Nephron progenitor cell (in vitro differentiated cells): ENCODE measurements around the gene ATRN.
"Not testable (repeated sequence)": the region's sequence is repeated elsewhere in the genome, so short reads cannot be mapped to it uniquely, and the experiment has no call there.

ENCODE experiments used
- DNase-seq: peaks from one replicate; pipeline ENCODE4 v3.0.0; 2021
- H3K27ac Mint-ChIP-seq: 2 replicates; pipeline ENCODE4 v1.8.0; 2021; ENCODE audit warnings: mild to moderate bottlenecking, moderate library complexity, mixed read lengths
- H3K27me3 Mint-ChIP-seq: 2 replicates; pipeline ENCODE4 v1.8.0; 2021; ENCODE audit warnings: mild to moderate bottlenecking, low read depth, mixed read lengths; ENCODE audit not compliant: poor library complexity
- H3K36me3 Mint-ChIP-seq: 2 replicates; pipeline ENCODE4 v1.8.0; 2021; ENCODE audit warnings: low read depth, mixed read lengths
- H3K4me1 Mint-ChIP-seq: 2 replicates; pipeline ENCODE4 v1.8.0; 2021; ENCODE audit warnings: mixed read lengths
- H3K4me3 Mint-ChIP-seq: 2 replicates; pipeline ENCODE4 v1.8.0; 2021; ENCODE audit warnings: mild to moderate bottlenecking, moderate library complexity, mixed read lengths
- H3K9me3 Mint-ChIP-seq: 2 replicates; pipeline ENCODE4 v1.8.0; 2021; ENCODE audit warnings: mild to moderate bottlenecking, moderate library complexity, mixed read lengths
- CTCF ChIP-seq: fragments of 200-600 bp; sonication (generic); IDR thresholded peaks from 2 replicates; pipeline ENCODE4 v1.5.0; 2021; ENCODE audit warnings: antibody characterized with exemption

The ATRN gene

GRCh38 chr20:3612795-3613572, 142.2 kb downstream of the ATRN start:
- Mint-ChIP-seq H3K4me1 (peaks cover 26% of the 10 kb centered on the region), H3K27ac (no peak overlapping the region), H3K36me3 (peaks cover 27% of the 10 kb centered on the region), H3K4me3 (no peak overlapping the region), H3K27me3 (no peaks in the 10 kb centered on the region), H3K9me3 (no peaks in the 10 kb centered on the region)
- no peak for DNase-seq
- no peak for TF ChIP-seq CTCF

GRCh38 chr20:3613821-3614440, 143.1 kb downstream of the ATRN start:
- Mint-ChIP-seq H3K27ac (no peak overlapping the region), H3K36me3 (peaks cover 27% of the 10 kb centered on the region), H3K4me1 (peaks cover 26% of the 10 kb centered on the region), H3K9me3 (no peaks in the 10 kb centered on the region), H3K27me3 (no peaks in the 10 kb centered on the region), H3K4me3 (no peak overlapping the region)
- TF ChIP-seq CTCF = no peak
- no peak for DNase-seq

GRCh38 chr20:3614466-3614865, 143.6 kb downstream of the ATRN start:
- no peaks in the 10 kb centered on the region for H3K9me3 Mint-ChIP-seq
- no peaks in the 10 kb centered on the region for H3K27me3 Mint-ChIP-seq
- no peak overlapping the region for H3K4me3 Mint-ChIP-seq
- TF ChIP-seq CTCF = no peak
- peaks cover 26% of the 10 kb centered on the region for H3K4me1 Mint-ChIP-seq
- H3K36me3 Mint-ChIP-seq = peaks cover 21% of the 10 kb centered on the region
- H3K27ac Mint-ChIP-seq = no peak overlapping the region
- DNase-seq = no peak

GRCh38 chr20:3615171-3615840, 144.5 kb downstream of the ATRN start:
- not testable (repeated sequence) for H3K27ac Mint-ChIP-seq, DNase-seq, H3K4me3 Mint-ChIP-seq, H3K27me3 Mint-ChIP-seq, H3K9me3 Mint-ChIP-seq
- H3K36me3 Mint-ChIP-seq = peaks cover 15% of the 10 kb centered on the region
- H3K4me1 Mint-ChIP-seq = peaks cover 30% of the 10 kb centered on the region

GRCh38 chr20:3616250-3616649, 145.4 kb downstream of the ATRN start:
- TF ChIP-seq CTCF = no peak
- Mint-ChIP-seq H3K4me1 (peaks cover 33% of the 10 kb centered on the region), H3K9me3 (no peaks in the 10 kb centered on the region), H3K27ac (no peak overlapping the region), H3K4me3 (no peak overlapping the region), H3K27me3 (no peaks in the 10 kb centered on the region), H3K36me3 (peaks cover 15% of the 10 kb centered on the region)
- DNase-seq = no peak

GRCh38 chr20:3621111-3621510, 150.3 kb downstream of the ATRN start:
- Mint-ChIP-seq H3K27ac (no peak overlapping the region), H3K9me3 (no peaks in the 10 kb centered on the region), H3K36me3 (peaks cover 15% of the 10 kb centered on the region), H3K27me3 (no peaks in the 10 kb centered on the region), H3K4me3 (no peak overlapping the region), H3K4me1 (peaks cover 37% of the 10 kb centered on the region)
- peak; percentile 13 for DNase-seq
- peak; percentile 26 for TF ChIP-seq CTCF
